HG02943 (cell line): Measurements from ENCODE around the gene ETV5.
"Not testable (repeated sequence)": the region's sequence is repeated elsewhere in the genome, so short reads cannot be mapped to it uniquely, and the experiment has no call there.

Source experiments
- ATAC-seq: cut with Tn5 transposase; IDR thresholded peaks from one replicate; pipeline ENCODE4 v1.9.1; 2021; ENCODE audit warnings: mild to moderate bottlenecking, low read depth, moderate library complexity; ENCODE audit not compliant: unreplicated experiment

The ETV5 gene

DNA sequence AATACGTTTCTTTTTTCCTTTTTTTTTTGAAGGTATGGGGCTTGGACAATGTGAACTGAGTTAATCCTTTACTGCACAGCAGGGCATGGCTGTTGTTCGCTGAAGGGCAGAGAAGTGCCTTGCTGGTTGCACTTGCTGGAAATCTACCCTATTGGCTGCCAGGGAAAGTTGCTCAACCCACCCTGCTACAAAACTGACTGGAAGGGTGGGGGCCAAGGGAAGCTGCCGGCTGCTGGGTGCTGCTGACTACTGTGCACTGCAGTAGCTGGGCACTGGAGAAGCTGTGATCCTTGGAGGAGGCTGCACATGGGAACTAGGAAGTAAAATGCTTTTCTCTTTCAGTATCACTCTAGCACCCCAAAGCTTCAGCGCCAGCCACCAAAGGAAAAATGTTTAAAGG, 70.5 kb downstream of the ETV5 start:
- ATAC-seq, result no peak

DNA sequence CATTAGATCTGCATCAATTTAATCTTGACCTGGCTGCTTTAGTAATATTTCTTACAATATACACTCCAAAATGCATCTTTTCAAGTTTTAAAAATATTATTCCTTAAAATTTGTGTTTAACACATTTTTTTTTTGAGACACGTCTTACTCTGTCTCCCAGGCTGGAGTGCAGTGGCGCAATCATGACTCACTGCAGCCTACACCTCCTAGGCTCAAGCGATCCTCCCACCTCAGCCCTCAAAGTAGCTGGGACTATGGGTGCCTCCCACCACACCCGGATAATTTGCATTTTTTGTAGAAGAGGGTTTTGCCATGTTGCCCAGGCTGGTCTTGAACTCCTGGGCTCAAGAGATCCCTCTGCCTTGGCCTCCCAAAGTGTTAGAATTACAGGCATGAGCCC, 73.6 kb downstream of the ETV5 start:
- ATAC-seq, result no peak

DNA sequence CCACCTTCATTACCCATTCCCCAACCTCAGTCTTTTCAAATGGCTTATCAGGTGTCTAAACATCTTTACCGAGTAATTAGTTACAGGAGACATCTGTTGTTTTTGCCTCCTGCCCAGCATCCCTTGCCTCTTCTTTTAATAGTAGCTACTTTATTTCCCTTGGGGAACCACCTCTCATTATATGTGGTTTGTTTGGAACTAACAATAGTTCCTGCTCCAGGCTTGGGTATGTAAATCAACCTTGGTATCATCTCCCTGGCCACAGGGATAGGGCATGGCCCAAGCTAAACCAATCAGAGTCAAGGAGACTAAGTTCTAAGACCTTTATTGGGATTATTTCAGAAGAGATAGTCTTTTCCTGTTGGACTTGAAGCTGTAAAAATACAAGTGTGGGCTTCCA, 76.6 kb downstream of the ETV5 start:
- no peak for ATAC-seq

DNA sequence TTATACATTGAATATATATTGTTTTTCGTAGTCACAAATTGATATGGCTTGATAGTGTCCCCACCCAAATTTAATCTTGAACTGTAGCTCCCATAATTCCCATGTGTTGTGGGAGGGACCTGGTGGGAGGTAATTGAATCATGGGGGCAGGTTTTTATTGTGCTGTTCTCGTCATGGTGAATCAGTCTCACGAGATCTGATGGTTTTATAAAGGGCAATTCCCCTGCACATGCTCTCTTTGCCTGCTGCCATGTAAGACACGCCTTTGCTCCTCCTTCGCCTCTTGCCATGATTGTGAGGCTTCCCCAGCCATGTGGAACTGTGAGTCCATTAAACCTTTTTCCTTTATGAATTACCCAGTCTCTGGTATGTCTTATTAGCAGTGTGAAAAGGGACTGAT, 82.9 kb downstream of the ETV5 start:
- ATAC-seq, result not testable (repeated sequence)

DNA sequence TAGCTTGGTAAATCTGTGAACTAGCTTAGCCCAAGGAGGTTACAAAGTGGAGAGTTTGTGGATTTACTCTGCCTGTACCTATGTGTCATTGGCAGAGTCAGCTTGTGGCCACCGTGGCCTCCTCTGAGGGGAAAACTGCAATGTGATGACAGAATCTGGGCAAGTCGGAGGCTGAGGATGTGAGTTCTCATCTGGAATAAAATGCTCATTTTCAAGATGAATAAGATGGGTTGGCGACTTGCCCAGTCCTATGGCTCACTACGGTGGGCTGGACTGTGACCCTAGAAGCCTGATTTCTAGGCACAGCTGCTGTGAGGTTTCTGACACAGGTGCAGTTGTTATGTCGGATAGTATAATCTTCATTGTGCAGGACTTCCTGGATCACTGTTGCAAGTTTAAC, 83.7 kb downstream of the ETV5 start:
- no peak for ATAC-seq

DNA sequence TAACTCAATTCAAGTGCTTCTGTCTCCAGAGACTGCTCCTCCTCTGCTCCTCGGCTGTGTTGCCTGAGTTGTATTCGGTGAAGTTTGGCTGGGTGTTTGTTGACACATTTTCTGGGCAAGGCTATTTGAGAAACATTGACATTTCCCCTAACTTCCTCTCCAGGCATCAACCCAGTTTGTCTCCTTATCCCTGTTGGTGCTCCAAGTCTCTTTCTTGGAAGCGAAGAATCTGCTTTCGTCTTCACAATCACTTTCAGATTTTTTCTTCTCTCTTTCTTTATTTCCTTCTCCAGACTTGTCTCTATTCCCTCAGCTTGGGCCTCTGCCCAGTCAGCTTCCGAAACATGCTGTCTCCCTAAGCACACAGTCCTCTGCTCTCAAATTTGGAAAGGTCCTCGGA, 84.7 kb downstream of the ETV5 start:
- ATAC-seq, result no peak

DNA sequence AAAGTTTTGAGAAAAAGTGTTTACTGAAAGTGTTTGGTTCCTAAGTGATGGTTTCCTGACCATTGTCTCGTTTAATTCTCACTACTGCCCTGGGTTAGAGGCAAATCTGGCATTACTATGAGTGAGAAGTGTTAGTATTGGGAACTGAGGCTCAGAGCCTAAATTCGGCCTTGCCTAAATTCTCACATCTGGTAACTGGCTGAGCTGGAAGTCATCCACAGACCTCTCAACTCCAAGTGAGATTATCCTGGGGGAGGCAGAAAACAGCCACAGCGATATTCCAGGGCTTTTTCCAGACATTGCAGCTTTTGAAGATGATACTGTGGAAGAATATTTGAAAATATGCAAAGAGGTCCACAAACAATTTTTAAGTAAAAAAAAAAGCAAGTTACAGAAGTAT, 86.0 kb downstream of the ETV5 start:
- ATAC-seq, result no peak

DNA sequence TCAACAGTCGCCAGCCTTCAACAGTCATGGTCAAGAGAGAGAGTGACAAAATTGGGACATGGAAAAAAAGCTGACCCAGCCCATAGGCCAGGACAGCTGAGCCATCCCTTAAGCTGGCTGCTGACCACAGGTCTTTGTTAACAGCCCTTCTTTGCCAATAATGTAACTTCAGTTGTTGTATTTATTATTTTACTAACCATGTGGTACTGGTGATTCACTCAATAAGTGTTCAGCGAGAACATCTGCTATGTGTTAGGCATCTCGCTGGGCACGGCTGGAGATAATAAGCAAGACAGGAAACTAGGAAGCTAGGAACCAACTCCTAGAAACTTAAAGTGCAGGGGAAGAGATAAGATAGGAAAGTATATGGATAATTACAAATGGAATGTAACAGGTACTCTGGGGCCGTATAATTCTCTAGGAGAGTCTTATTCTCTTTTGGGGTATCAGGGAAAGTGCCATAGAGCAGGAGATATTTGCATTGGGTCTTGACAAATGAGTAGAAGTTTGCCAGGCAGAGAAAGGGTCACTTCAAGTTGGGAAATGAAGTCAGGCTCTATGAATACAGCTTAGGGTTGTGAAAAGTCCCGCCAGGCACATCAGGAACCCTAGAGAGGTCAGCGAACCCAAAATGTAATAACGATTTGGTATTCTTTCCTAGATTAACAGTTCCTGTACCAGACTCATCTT, 87.1 kb downstream of the ETV5 start:
- no peak for ATAC-seq

DNA sequence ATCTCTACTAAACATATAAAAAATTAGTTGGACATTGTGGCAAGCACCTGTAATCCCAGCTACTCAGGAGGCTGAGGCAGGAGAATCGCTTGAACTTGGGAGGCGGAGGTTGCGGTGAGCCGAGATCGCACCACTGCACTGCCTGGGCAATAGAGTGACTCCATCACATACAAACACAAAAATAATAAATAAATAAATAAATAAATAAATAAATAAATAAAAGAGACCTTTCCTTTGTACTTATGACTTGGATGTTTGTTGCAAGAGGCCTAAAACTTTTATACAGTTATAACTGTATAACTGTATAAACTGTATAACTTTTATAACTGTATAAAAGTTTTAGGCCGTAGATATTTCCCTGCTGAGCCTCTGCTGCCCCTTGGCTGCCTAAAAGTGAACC, 87.6 kb downstream of the ETV5 start:
- ATAC-seq, result not testable (repeated sequence)

DNA sequence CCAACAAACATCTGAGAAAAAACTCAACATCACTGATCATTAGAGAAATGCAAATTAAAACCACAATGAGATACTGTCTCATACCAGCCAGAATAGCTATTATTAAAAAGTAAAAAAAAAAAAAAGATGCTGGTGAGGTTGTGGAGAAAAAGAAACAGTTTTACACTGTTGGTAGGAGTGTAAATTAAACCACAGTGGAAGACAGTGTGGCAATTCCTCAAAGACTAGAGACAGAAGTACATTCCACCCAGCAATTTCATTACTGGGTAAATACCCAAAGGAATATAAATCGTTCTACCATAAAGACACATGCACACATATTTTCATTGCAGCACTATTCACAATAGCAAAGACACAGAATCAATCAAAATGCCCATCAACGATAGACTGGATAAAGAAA, 89.6 kb downstream of the ETV5 start:
- ATAC-seq, result not testable (repeated sequence)

DNA sequence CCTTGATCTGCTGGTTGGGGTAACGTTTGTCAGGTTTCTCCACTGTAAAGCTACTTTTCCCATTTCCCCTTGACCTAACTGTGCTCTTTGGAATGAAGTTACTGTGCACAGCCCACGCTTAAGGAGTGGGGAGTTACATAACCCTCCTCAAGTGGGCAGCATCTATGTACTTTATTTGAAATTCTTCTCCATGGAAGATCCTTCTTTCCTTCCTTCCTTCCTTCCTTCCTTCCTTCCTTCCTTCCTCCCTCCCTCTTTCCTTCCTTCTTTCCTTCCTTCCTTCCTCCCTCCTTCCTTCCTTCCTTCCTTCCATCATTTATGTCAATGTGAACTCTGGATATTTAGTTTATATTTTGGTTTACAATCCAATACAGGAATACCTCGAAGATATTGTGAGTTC, 94.0 kb downstream of the ETV5 start:
- ATAC-seq, result no peak

DNA sequence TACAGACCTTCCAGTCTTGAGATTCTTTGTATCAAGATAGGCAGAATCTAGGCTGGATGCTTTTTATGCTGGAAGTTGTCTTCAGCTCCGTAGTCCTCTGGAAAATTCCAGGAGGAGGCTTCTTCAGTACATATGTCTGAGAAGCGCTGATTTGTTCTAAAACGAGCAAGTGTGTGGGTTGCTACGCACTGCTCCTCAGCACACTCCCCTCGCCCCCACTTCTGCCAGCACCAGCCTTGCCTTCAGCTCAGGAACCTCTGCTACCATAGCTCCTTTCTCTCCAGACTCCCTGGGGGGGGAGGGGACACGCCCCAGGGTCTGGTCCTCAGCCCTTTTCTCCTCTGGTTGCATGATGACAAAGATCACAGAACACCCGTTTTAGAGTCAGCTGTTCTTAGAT, 95.6 kb downstream of the ETV5 start:
- ATAC-seq, result no peak

DNA sequence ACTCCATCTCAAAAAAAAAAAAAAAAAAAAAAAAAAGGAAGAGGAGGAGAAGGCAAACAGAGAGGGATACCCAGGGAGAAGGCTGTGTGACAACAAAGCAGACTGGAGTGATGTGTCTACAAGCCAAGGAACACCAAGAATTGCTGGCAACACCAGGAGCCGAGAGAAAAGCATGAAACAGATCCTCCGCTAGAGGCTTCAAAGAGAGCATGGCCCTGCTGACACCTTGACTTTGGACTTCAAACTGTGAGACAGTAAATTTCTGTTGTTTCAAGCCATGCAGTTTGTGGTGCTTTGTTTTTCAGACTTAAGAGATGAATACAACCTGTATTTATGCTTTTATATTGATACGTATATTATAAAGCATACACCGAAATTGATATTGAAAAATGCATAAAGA, 96.8 kb downstream of the ETV5 start:
- no peak for ATAC-seq

DNA sequence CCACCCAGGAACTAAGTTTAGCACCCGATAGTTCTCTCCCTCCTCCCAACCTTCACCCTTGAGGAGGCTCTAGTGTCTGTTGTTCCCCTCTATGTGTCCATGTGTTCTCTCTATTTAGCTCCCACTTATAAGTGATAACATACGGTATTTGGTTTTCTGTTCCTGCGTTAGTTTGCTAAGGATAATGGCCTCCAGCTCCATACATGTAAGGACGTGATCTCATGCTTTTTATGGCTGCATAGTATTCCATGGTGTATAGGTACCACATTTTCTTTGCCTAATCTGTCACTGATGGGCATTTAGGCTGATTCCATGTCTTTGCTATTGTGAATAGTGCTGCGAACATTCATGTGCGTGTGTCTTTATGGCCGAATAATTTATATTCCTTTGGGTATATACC, 104.2 kb downstream of the ETV5 start:
- no peak for ATAC-seq

DNA sequence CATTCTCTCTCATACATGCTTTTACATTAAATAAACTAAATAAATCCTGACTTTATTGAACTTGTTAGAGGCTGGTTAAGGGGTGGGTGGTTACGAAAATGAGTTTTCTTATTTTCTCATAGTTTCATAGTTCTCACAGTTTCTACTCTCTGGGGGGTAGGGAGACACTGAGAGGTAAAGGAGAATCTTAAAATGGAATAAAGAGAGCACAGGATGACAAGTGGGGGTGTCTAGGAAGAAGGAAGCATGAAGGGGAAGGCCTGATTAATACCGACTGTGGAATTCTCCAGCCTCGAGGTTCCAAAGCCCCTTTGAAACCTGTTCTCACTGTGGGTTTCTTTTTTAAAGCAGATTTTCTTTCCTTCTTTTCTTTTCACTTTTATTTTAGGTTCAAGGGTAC, 104.7 kb downstream of the ETV5 start:
- no peak for ATAC-seq

DNA sequence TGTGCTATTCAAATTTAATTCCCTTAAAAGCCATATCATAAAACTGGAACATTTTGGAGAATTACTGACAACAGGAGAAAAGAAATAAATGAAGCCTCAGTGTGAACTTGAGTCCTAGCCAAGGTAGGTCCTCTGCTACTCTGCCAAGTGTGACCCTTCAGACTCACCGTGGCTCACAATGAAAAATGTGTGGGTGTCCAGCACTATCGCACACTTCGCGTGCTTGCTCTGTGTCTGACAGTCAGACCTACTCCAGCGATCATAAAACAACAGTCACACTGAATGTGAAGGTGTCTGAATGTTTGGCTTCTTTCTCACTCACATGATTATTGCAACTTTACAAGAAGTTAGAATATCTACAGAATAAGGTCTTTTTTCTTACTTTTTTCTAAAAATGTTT, 105.3 kb downstream of the ETV5 start:
- no peak for ATAC-seq

DNA sequence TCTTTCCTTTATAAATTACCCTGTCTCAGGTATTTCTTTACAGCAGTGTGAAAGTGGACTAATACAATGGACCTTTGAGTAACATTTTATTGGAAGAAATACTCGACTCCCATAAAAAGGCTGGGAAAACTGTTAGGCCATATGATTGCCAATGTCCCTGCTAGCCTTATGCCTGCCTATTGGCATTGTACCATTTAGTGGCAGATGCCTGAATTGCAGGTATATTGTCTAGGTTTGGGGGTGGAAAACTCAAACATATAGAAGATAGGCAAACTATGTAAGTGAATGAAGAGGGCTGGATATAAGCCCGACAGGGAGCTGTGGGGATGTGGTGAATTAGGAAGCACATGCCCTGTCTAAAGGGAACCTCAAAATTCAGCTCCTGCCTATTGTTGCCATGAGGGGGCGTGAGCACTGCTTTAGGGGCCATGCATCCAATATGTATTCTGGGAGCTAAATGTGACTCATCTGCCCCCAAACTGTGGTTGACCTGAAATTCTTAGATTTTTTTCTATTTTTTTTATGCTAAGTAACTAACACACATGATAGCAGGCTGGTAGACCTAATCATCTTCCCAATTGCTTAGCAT, 105.9 kb downstream of the ETV5 start:
- no peak for ATAC-seq

DNA sequence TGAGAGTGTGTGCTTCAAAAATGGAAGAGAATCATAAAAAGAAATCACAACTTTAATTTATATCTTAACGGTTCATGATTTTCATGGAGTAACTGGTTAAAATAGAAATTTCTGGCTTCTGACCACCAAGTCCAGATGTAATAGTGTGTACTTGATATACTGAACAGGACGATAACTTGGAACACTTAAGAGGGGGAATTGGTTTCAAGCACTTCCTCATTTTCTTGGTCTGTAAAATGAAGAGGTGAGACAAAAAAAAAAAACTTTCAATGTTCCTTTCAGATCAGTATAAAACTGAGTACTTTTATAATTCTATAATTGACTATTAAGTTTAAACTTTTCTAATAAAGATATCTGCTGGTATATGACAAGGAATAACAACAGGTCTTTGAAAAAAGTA, 107.0 kb downstream of the ETV5 start:
- no peak for ATAC-seq

DNA sequence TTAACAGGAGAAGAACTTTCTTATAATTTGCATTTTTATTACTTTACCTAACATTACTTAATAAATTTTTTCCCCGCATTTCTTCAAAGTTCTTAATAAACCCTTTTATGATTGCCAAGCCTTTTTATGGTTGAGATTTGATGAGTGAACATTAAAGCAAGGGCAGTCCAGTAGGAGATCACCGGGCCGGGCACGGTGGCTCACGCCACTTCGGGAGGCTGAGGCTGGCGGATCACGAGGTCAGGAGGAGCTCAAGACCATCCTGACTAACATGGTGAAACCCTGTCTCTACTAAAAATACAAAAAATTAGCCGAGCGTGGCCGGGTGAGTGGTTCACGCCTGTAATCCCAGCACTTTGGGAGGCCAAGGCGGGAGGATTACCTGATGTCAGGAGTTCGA, 109.7 kb downstream of the ETV5 start:
- no peak for ATAC-seq

DNA sequence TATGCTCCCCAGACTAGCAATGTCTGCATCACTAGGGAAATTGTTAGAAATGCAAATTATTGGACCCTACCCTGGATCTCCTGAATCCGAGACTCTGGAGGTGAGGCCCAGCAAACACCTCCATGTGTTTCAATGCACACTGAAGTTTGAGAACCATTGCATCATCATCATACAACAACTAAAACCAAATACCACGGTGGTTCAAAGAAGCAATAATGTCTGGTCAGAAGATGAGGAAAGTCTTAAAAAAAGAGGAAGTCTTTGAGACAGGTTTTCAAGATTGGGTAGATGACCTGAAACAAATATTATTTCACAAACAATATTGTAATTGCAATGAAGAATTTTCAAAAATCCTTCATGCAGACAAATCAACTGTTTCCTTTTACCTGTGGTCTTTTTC, 110.8 kb downstream of the ETV5 start:
- ATAC-seq, result no peak

DNA sequence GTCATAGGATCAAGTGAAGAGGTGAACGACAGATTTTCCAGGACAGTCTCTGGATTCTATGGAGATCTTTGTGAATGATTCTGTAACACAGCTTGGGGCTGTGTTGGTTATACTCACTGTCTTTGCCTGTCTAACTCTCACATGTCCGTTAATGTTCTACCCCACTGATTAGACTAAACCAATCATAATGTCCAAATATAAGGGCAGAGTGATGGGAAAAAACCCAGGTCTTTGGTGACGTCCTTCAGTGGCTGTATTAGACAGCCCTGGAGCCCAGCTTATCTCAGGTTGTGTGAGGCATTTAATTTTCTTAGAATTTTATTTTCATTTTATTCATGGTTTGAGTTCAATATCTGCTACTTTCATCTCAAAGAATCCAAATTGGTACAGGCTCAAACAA, 111.8 kb downstream of the ETV5 start:
- ATAC-seq, result no peak
